ENCODE results near the gene SPTBN4. TPM values are rescaled to one million over a fixed set of nuclear protein-coding genes. Genes with fewer than 3 reads are reported as not detected.

The SPTBN4 gene
- total RNA-seq, 1 donor from 2014 or later, result 0.43 TPM

DNA sequence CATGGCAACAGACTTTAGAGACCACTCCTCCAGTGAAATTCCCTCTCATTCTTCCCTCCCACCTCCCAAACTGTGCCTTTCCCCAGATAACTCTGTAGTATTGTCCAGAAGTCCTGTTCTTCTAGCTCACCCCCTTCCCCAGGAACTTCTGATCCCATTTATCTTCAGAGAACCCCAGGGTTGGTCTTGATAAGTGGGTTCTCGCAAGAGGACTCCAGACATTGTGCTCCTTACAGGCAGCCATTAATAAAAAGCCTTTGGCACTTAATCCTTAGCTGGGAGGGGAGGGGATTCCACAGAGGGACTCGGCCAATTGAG is 136.2 kb downstream of the SPTBN4 start:
- no peaks in the 10 kb centered on the region for H3K36me3 ChIP-seq
- H3K4me1 ChIP-seq, result peaks cover 16 to 49% of the 10 kb centered on the region in 2 donors
- TF ChIP-seq, protein P1, sequence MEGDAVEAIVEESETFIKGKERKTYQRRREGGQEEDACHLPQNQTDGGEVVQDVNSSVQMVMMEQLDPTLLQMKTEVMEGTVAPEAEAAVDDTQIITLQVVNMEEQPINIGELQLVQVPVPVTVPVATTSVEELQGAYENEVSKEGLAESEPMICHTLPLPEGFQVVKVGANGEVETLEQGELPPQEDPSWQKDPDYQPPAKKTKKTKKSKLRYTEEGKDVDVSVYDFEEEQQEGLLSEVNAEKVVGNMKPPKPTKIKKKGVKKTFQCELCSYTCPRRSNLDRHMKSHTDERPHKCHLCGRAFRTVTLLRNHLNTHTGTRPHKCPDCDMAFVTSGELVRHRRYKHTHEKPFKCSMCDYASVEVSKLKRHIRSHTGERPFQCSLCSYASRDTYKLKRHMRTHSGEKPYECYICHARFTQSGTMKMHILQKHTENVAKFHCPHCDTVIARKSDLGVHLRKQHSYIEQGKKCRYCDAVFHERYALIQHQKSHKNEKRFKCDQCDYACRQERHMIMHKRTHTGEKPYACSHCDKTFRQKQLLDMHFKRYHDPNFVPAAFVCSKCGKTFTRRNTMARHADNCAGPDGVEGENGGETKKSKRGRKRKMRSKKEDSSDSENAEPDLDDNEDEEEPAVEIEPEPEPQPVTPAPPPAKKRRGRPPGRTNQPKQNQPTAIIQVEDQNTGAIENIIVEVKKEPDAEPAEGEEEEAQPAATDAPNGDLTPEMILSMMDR (IDR thresholded peaks at IDR 0.05), result no peak
- peak overlapping the region; percentile 75 to 92 for H3K4me3 ChIP-seq
- no peaks in the 10 kb centered on the region for H3K9me3 ChIP-seq
- H3K27ac ChIP-seq, result peak overlapping the region; percentile 88 to 95
- intact Hi-C loops (cut with DNase I), result loop anchor here (5.0 to 10.0 kb wide), 3 partner anchors 161 to 318 kb away; partner anchors contain the start of genes AKT2, SERTAD1 and SERTAD3
- no peak for DNase-seq (ENCODE audit: low spot score in 2 of 2)
- H3K27me3 ChIP-seq, result no peaks in the 10 kb centered on the region

DNA sequence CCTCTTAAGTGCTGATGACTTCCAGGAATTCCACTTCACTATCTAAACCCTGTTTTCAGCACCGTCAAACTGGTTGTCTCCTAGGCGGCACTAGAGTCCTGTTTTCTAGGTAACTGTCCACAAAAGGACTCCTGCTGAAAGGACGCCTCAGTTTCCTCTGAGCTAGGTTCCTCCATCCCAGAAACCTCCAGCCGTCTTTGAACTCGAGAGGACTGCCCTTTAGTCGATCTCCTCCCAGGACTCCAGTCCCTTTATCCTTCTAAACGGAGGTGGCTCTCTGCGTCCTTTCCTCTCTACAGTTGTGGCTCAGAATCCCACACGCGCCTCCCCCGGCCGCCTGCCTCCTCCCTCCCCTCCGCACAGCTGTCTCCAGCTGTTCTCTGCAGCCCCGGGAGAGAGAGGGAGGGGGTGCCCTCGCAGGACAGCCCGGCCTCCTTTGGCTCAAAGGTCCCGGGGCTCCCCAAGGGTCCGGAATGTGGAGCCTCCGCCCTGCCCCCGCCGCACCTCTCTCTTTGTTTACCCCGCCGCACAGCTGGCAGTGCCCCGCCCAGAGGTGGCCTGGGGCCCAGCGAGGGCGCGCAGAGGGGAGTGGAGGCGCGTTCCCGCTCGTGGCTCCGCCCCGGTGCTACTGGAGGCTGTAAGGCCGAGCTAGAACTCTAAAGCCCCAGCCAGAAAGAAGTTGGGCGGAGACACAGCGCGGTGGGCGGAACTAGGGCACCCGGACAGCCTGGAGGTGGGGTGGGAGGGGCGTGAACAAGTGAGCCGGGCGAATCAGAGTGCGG is 136.8 kb downstream of the SPTBN4 start:
- H3K9me3 ChIP-seq, result no peaks in the 10 kb centered on the region
- H3K4me1 ChIP-seq, result peaks cover 11 to 44% of the 10 kb centered on the region in 2 donors
- peak overlapping the region; percentile 75 to 92 for H3K4me3 ChIP-seq
- TF ChIP-seq, protein P1 (IDR thresholded peaks at IDR 0.05), result no peak
- H3K27ac ChIP-seq, result peak overlapping the region; percentile 88 to 95
- no peaks in the 10 kb centered on the region for H3K27me3 ChIP-seq
- intact Hi-C loops (cut with DNase I), result loop anchor here (2.0 to 10.0 kb wide), 4 partner anchors 31 to 319 kb away; partner anchors contain the start of genes AKT2, SERTAD1 and SERTAD3
- no peaks in the 10 kb centered on the region for H3K36me3 ChIP-seq
- DNase-seq (ENCODE audit: low spot score in 2 of 2), result peak; percentile 96 to 99

DNA sequence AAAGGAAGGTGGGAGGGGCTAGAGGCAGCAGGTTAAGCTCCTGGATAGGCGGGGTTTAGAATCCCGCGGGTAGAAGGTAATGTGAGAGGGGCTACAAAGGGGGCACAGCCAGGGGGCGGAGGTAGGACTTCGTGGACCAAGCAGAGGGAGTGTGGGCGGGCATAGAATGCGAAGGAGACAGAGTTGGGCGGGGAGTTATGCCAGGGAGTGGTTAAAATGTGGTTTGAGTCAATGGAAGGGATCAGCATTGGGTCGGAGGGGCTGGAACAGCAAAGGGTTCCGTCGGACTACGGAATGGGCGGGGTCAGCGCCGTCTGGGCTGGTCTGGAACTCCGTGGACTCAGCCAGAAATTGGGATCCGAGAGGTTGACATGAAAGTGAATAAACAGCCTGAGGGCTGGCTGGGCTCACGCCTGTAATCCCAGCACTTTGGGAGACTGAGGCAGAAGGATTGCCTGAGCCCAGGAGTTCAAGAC is 137.4 kb downstream of the SPTBN4 start:
- H3K4me1 ChIP-seq, result peaks cover 11 to 40% of the 10 kb centered on the region in 2 donors
- intact Hi-C loops (cut with DNase I), result loop anchor here (2.0 to 10.0 kb wide), 4 partner anchors 31 to 319 kb away; partner anchors contain the start of genes AKT2, SERTAD1 and SERTAD3
- TF ChIP-seq, protein P1 (IDR thresholded peaks at IDR 0.05), result no peak
- no peak for DNase-seq (ENCODE audit: low spot score in 2 of 2)
- peak overlapping the region; percentile 88 to 95 for H3K27ac ChIP-seq
- no peaks in the 10 kb centered on the region for H3K9me3 ChIP-seq
- no peaks in the 10 kb centered on the region for H3K36me3 ChIP-seq
- H3K27me3 ChIP-seq, result no peaks in the 10 kb centered on the region
- peak overlapping the region; percentile 75 to 92 for H3K4me3 ChIP-seq

DNA sequence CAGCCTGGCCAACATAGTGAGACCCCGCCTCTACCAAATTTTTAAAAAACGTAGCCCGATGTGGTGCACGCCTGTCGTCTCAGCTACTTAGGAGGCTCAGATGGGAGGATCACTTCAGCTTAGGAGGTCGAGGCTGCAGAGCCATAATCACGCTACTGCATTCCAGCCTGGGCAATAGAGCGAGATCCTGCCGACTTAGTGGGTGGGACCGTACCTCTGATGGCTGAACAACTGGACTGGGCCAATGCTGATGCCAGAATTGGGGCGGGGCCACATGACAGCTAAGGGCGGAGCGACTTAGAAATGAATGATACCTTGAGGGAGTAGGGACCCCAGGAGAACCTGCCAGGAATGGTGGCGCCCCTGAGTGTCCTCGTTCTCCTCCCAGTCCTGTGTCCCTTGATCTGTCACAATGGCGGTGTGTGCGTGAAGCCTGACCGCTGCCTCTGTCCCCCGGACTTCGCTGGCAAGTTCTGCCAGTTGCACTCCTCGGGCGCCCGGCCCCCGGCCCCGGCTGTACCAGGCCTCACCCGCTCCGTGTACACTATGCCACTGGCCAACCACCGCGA is 137.9 kb downstream of the SPTBN4 start:
- no peaks in the 10 kb centered on the region for H3K9me3 ChIP-seq
- DNase-seq (ENCODE audit: low spot score in 2 of 2), result no peak
- peak overlapping the region; percentile 47 to 75 for H3K4me3 ChIP-seq
- H3K27me3 ChIP-seq, result no peaks in the 10 kb centered on the region
- intact Hi-C loops (cut with DNase I), result loop anchor here (2.0 to 10.0 kb wide), 4 partner anchors 30 to 320 kb away; partner anchors contain the start of genes AKT2, SERTAD1 and SERTAD3
- TF ChIP-seq, protein P1 (IDR thresholded peaks at IDR 0.05), result no peak
- H3K36me3 ChIP-seq, result no peaks in the 10 kb centered on the region
- H3K4me1 ChIP-seq, result peaks cover 11 to 39% of the 10 kb centered on the region in 2 donors
- peak overlapping the region; percentile 88 to 95 for H3K27ac ChIP-seq

DNA sequence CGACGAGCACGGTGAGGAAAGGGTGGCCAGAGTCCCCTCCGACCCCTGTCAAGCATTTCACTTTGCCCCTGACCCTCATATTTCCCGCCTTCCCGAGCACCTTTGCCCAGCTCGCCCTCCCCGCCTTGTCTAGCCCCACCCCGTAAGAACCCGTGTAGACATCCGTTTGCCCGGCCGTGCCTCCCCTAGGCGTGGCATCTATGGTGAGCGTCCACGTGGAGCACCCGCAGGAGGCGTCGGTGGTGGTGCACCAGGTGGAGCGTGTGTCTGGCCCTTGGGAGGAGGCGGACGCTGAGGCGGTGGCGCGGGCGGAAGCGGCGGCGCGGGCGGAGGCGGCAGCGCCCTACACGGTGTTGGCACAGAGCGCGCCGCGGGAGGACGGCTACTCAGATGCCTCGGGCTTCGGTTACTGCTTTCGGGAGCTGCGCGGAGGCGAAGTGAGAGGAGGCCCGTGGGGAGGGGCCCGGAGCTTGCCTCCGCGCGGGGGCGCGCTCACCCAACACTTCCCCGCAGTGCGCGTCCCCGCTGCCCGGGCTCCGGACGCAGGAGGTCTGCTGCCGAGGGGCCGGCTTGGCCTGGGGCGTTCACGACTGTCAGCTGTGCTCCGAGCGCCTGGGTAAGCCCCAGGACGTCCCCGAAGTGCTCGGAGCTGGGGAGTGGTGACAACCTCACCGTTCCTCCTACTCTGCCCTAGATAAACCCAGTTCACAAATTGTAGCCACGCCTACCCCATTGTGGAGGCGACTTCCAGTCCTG is 138.6 kb downstream of the SPTBN4 start:
- Histone ChIP-seq H3K9me3 (no peaks in the 10 kb centered on the region), H3K27ac (peak overlapping the region; percentile 68 to 95), H3K36me3 (no peaks in the 10 kb centered on the region), H3K4me1 (peaks cover 12 to 36% of the 10 kb centered on the region in 2 donors), H3K27me3 (no peaks in the 10 kb centered on the region), H3K4me3 (peak overlapping the region; percentile 28 to 47)
- peak in 1 of 2 donors; percentile 83 for DNase-seq (ENCODE audit: low spot score in 2 of 2)
- intact Hi-C loops (cut with DNase I), result loop anchor here (2.0 to 10.0 kb wide), 2 partner anchors 29 to 321 kb away; partner anchors contain the start of gene AKT2
- TF ChIP-seq, protein P1 (IDR thresholded peaks at IDR 0.05), result no peak
